Osteoblast (primary cell): Measurements from ENCODE around the gene ENPP7. TPM values are rescaled to one million over a fixed set of nuclear protein-coding genes. Genes with fewer than 3 reads are reported as not detected.

Experiments used
- DNase-seq: peaks from one replicate; pipeline ENCODE4 v3.0.0; 2011; ENCODE audit warnings: low spot score, mixed read lengths; ENCODE audit not compliant: insufficient read length; ENCODE audit errors: missing footprints
- H2AFZ ChIP-seq: 2 replicates; pipeline ENCODE4 v1.6.0; 2011; ENCODE audit warnings: mild to moderate bottlenecking, low read length
- H3K27ac ChIP-seq: 2 replicates; pipeline ENCODE4 v1.5.1; 2011; ENCODE audit warnings: mild to moderate bottlenecking, low read depth, low read length, moderate library complexity
- H3K27me3 ChIP-seq: 2 replicates; pipeline ENCODE4 v1.6.0; 2012; ENCODE audit warnings: mild to moderate bottlenecking, control low read depth, inconsistent platforms, low read length, moderate library complexity; ENCODE audit not compliant: insufficient read depth
- H3K36me3 ChIP-seq: 2 replicates; pipeline ENCODE4 v1.5.1; 2011; ENCODE audit warnings: mild to moderate bottlenecking, low read length, control low read depth, moderate library complexity; ENCODE audit not compliant: insufficient read depth
- H3K4me1 ChIP-seq: 2 replicates; pipeline ENCODE4 v1.5.1; 2011; ENCODE audit warnings: mild to moderate bottlenecking, low read length, control low read depth, moderate library complexity; ENCODE audit not compliant: insufficient read depth
- H3K4me2 ChIP-seq: 2 replicates; pipeline ENCODE4 v1.6.0; 2011; ENCODE audit warnings: mild to moderate bottlenecking, low read length; ENCODE audit not compliant: insufficient read depth
- H3K4me3 ChIP-seq: fragments of 200-600 bp; sonication (generic); 3 replicates; pipeline ENCODE4 v1.5.1; 2012; ENCODE audit warnings: mild to moderate bottlenecking, low read length, inconsistent platforms; ENCODE audit not compliant: insufficient read depth
- H3K79me2 ChIP-seq: 2 replicates; pipeline ENCODE4 v1.6.0; 2012; ENCODE audit warnings: mild to moderate bottlenecking, low read length, control low read depth, inconsistent platforms; ENCODE audit not compliant: insufficient read depth
- H3K9me3 ChIP-seq: 2 replicates; pipeline ENCODE4 v1.5.1; 2011; ENCODE audit warnings: low read depth, low read length, control low read depth
- H4K20me1 ChIP-seq: 2 replicates; pipeline ENCODE4 v1.6.0; 2012; ENCODE audit warnings: mild to moderate bottlenecking, low read length, control low read depth; ENCODE audit not compliant: insufficient read depth
- total RNA-seq: library from RNA; depleted of rRNA; stranded (reverse); fragments of >200 nt; gene quantifications from 2 replicates; pipeline ENCODE4 v1.2.3, GENCODE V29; 2012
- TF ChIP-seq, protein P1 (sequence below): IDR thresholded peaks from 2 replicates; pipeline ENCODE4 v1.5.1; 2011; ENCODE audit warnings: mild to moderate bottlenecking, low read depth, low read length, moderate library complexity; ENCODE audit errors: extremely low read depth

ENPP7 gene
- total RNA-seq, 1 donor, result not detected

DNA sequence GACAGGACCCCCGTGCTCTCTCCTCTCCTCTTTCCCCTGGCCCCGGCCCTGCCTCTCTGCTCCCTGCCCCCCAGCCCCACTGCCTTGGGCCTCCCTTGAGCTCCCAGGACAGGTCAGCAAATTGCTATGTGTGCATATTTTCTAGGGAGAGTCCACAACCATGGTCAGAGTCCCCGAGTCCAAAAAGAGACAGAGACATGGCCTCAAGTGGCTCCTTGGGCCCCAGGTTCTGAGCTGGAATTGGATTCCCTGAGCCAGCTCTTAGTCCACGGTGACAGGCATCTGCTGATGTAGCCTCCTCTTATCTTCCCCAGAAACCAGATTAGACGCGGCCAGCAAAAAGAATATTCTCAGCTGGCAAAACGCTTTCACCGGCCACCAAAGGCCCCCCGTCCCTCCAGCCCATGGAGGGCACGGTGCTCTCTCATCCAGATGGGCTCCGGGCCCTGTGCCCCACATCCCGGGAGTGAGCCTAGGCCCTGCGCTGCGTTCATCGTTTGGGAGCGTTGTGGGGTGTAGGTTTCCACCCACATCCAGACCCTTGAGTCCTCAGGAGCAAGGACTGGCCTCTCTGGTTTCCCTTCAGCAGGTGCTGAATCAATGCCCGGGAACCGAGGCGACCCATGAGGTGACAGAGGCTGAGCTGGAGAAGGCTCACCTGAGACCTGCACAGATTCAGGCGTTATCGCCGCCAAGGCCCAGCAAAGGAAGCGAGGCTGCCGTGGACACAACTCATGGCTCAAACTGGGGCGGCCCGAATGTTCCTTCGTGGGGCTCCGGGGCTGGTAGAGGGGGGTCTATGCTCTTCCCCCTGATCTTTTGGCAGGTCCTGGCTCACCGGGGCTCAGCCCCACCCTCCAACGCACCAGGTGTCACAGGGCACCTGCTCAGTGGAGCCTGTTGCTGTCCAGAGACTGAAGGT lies 16.3 kb upstream of the ENPP7 start:
- Histone ChIP-seq H3K79me2 (no peaks in the 10 kb centered on the region), H3K27ac (no peak overlapping the region), H4K20me1 (no peaks in the 10 kb centered on the region), H3K9me3 (no peaks in the 10 kb centered on the region), H3K36me3 (no peaks in the 10 kb centered on the region), H3K27me3 (peaks cover 3% of the 10 kb centered on the region), H3K4me1 (no peaks in the 10 kb centered on the region), H3K4me2 (no peak overlapping the region), H2AFZ (no peak overlapping the region), H3K4me3 (no peak overlapping the region)
- DNase-seq, result peak; percentile 68
- TF ChIP-seq, protein P1, sequence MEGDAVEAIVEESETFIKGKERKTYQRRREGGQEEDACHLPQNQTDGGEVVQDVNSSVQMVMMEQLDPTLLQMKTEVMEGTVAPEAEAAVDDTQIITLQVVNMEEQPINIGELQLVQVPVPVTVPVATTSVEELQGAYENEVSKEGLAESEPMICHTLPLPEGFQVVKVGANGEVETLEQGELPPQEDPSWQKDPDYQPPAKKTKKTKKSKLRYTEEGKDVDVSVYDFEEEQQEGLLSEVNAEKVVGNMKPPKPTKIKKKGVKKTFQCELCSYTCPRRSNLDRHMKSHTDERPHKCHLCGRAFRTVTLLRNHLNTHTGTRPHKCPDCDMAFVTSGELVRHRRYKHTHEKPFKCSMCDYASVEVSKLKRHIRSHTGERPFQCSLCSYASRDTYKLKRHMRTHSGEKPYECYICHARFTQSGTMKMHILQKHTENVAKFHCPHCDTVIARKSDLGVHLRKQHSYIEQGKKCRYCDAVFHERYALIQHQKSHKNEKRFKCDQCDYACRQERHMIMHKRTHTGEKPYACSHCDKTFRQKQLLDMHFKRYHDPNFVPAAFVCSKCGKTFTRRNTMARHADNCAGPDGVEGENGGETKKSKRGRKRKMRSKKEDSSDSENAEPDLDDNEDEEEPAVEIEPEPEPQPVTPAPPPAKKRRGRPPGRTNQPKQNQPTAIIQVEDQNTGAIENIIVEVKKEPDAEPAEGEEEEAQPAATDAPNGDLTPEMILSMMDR, result no peak

DNA sequence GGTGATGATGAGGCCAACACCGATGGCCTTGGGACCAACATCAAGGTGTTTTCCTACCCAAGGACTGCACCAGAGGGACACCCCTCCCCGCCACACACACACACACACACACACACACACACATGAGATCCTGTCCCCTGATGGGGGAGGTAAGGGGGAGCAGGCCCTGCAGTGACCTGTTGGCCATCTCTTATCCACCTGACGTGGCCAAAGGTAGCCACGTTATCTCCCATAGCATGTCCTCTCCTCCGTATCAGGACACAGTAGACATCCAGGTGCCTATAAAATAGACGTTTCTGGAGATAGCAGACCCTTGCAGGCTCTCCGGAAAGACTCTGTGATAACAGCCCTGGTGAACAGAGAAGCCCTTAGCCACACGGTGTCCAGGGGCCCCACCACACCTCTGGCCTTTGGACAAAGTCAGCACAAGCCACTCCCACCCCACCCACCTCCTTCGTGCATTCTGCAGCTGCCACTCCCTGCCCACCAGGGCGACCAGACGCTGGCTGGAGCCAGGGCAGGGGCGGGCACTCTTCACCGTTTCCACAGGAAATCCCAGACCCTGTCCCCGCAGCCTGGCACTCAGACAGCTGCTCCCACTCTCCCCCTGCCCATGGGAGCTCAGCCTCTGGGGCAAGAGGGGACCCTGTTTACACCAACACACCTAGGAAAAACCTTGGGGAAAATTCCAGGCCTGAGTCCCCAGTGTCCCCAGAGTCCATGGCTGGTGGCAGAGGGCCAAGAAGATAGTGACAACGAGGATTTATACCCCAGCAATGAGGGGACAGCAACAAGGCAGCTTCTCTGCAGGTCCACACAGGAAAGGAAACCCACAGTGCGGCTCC lies 15.4 kb upstream of the ENPP7 start:
- TF ChIP-seq, protein P1, result no peak
- Histone ChIP-seq H3K27me3 (peaks cover 3% of the 10 kb centered on the region), H3K4me2 (no peak overlapping the region), H3K36me3 (no peaks in the 10 kb centered on the region), H4K20me1 (no peaks in the 10 kb centered on the region), H2AFZ (no peak overlapping the region), H3K4me1 (no peaks in the 10 kb centered on the region), H3K4me3 (no peak overlapping the region), H3K27ac (no peak overlapping the region), H3K79me2 (no peaks in the 10 kb centered on the region), H3K9me3 (no peaks in the 10 kb centered on the region)
- no peak for DNase-seq

DNA sequence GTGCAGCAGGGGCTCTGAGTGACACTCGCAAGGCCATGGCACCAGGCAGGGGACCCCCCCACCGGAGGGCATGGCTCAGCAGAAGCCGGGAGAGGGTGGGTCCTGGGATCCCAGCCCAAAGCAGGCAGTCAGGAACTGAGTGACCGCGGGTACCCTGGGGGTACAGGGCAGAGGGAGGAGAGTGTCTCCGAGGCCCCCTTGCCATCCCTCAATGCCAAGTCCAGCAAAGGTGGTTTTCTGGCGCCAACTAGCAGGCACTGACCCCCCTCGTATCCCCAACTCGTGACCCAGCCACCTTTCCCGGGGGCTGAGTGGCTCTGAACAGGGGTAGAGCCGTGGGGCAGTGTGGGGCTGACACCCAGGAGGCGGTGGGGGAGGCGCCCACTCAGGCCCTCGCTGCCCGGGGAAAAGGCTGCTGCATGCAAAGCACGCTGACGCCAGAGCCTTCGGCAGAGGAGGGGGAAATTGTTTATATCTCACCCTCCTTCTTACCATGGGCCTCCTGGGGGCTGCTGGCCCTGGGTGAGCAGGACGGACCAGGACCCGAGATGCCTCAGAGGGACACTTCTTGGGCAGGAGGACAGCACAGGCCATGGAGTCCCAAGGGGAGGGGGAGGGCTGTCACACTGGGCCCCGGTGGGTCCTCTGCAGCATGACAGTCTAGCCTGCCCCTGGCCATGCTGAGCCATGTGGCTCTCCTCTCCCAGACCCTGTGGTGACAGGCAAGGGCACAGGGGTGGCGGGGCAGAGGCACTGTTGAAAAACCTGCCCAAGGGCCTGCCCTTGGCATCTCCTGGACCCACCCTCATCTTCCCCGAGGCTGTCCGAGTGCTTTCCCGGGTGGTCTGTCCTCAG lies 14.6 kb upstream of the ENPP7 start:
- H3K27me3 ChIP-seq, result peaks cover 3% of the 10 kb centered on the region
- H3K79me2 ChIP-seq, result no peaks in the 10 kb centered on the region
- no peaks in the 10 kb centered on the region for H4K20me1 ChIP-seq
- no peak overlapping the region for H3K4me3 ChIP-seq
- DNase-seq, result peak; percentile 41
- H3K4me2 ChIP-seq, result no peak overlapping the region
- H3K4me1 ChIP-seq, result no peaks in the 10 kb centered on the region
- no peaks in the 10 kb centered on the region for H3K9me3 ChIP-seq
- no peak overlapping the region for H3K27ac ChIP-seq
- no peak overlapping the region for H2AFZ ChIP-seq
- no peaks in the 10 kb centered on the region for H3K36me3 ChIP-seq
- TF ChIP-seq, protein P1, result no peak
